ENCODE data around the gene CASKIN1.
"Not testable (repeated sequence)": the region's sequence is repeated elsewhere in the genome, so short reads cannot be mapped to it uniquely, and the experiment has no call there.

- not testable (repeated sequence) for TF ChIP-seq EZH2 (IDR thresholded peaks at IDR 0.05; ENCODE audit: low read depth, unreplicated experiment); EZH2phosphoT487 (IDR thresholded peaks at IDR 0.05; ENCODE audit: unreplicated experiment); JUNB (IDR thresholded peaks at IDR 0.05; ENCODE audit: unreplicated experiment); POLR2AphosphoS5 (IDR thresholded peaks at IDR 0.05; ENCODE audit: low read depth); CREB1 (CRISPR knock-in tag; IDR thresholded peaks at IDR 0.05; ENCODE audit: low read depth); REST (IDR thresholded peaks at IDR 0.05; ENCODE audit: unreplicated experiment)
- TF ChIP-seq, protein P1, sequence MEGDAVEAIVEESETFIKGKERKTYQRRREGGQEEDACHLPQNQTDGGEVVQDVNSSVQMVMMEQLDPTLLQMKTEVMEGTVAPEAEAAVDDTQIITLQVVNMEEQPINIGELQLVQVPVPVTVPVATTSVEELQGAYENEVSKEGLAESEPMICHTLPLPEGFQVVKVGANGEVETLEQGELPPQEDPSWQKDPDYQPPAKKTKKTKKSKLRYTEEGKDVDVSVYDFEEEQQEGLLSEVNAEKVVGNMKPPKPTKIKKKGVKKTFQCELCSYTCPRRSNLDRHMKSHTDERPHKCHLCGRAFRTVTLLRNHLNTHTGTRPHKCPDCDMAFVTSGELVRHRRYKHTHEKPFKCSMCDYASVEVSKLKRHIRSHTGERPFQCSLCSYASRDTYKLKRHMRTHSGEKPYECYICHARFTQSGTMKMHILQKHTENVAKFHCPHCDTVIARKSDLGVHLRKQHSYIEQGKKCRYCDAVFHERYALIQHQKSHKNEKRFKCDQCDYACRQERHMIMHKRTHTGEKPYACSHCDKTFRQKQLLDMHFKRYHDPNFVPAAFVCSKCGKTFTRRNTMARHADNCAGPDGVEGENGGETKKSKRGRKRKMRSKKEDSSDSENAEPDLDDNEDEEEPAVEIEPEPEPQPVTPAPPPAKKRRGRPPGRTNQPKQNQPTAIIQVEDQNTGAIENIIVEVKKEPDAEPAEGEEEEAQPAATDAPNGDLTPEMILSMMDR (conservative IDR thresholded peaks at IDR 0.05; ENCODE audit: low read depth in 2 of 2): not testable (repeated sequence)
These were observed 43.9 kb upstream of the CASKIN1 start for GRCh38 chr16:2240331-2240730.

All from GM23338 (cell line).